ENCODE measurements around the gene FIGNL1.
"Not testable (repeated sequence)": the region's sequence is repeated elsewhere in the genome, so short reads cannot be mapped to it uniquely, and the experiment has no call there.

FIGNL1 gene

GRCh38 chr7:50470250-50471163 is 20.4 kb upstream of the FIGNL1 start:
- no peak for DNase-seq

- no peak for DNase-seq
Observed at GRCh38 chr7:50469181-50469580, 19.0 kb upstream of the FIGNL1 start.

- DNase-seq, result peak; percentile 87 to 95 (median 91)
Observed at GRCh38 chr7:50467817-50468610, 17.9 kb upstream of the FIGNL1 start.

GRCh38 chr7:50466815-50467585 is 16.9 kb upstream of the FIGNL1 start:
- no peak for DNase-seq

- DNase-seq, result no peak
Observed at GRCh38 chr7:50463035-50463434, 12.9 kb upstream of the FIGNL1 start.

GRCh38 chr7:50462361-50462760 is 12.2 kb upstream of the FIGNL1 start:
- DNase-seq, result no peak

GRCh38 chr7:50461695-50462094 is 11.5 kb upstream of the FIGNL1 start:
- no peak for DNase-seq

GRCh38 chr7:50459183-50459582 is 9.0 kb upstream of the FIGNL1 start:
- not testable (repeated sequence) for DNase-seq

GRCh38 chr7:50458651-50459050 is 8.5 kb upstream of the FIGNL1 start:
- not testable (repeated sequence) for DNase-seq

GRCh38 chr7:50456371-50457123 is 6.4 kb upstream of the FIGNL1 start:
- DNase-seq, result no peak

GRCh38 chr7:50455658-50456057 is 5.5 kb upstream of the FIGNL1 start:
- DNase-seq, result no peak

GRCh38 chr7:50454968-50455367 is 4.8 kb upstream of the FIGNL1 start:
- no peak for DNase-seq

- DNase-seq, result peak in 2 of 3 experiments; percentile 90 to 92
Observed at GRCh38 chr7:50450590-50451032, 461 bp upstream of the FIGNL1 start.

GRCh38 chr7:50449501-50449880 is 659 bp downstream of the FIGNL1 start:
- DNase-seq, result no peak

GRCh38 chr7:50448823-50449222 is 1.3 kb downstream of the FIGNL1 start:
- DNase-seq, result no peak

GRCh38 chr7:50446542-50446960 is 3.6 kb downstream of the FIGNL1 start:
- no peak for DNase-seq

GRCh38 chr7:50436133-50436806 is 13.9 kb downstream of the FIGNL1 start:
- no peak for DNase-seq

- DNase-seq, result no peak
Observed at GRCh38 chr7:50431722-50432305, 18.3 kb downstream of the FIGNL1 start.

GRCh38 chr7:50431316-50431715 is 18.8 kb downstream of the FIGNL1 start:
- DNase-seq, result no peak

GRCh38 chr7:50428911-50429310 is 21.2 kb downstream of the FIGNL1 start:
- DNase-seq, result no peak

GRCh38 chr7:50427518-50427917 is 22.6 kb downstream of the FIGNL1 start:
- no peak for DNase-seq
